HG03159 (cell line): ENCODE results near the gene ZIM2.
"Not testable (repeated sequence)": the region's sequence is repeated elsewhere in the genome, so short reads cannot be mapped to it uniquely, and the experiment has no call there.

ENCODE experiments used
- ATAC-seq: cut with Tn5 transposase; IDR thresholded peaks from one replicate; pipeline ENCODE4 v1.9.1; 2021; ENCODE audit warnings: mild to moderate bottlenecking, moderate library complexity; ENCODE audit not compliant: unreplicated experiment

The ZIM2 gene

DNA sequence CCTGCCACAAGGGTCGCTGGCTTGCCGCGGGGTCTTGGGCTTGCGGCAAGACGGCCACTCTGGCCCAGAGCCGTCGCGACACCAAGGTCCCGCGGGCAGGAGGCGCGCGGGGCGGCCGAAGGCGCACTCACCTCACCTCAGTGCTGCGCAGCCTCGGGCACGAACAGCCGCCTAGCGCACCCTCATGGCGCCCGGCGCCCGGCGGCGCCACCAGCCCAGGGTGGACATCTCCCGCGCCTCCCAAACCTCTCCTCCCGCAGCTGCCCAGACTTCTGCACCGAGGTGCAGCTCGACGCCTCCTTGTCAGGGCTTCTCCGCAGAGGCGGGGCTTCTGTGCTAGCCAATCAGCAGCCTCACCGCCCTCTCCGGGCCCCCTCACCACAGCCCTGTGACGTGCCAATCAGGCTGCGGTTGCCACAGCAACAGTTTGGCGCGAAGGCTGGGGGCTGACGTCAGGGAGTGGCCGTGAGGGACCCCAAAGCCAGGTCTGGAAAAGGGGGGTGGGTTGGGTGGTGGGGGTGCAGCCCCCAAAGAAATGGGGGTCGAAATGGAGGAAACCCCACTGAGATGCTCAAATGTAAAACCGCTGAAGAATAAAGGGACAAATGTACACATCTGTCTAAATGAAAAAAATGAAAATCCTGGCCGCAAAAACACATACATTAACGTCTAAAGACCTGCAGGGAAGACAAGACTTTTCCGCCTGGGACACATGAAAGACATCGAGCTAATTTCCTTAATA, at the start of gene ZIM2, which contains the start of gene PEG3:
TSS of gene ZIM2 (minus strand) at position 276 of the 742 bp plus-strand sequence. CDS start 16,449 bp downstream, outside the sequence.
TSS of gene PEG3 (minus strand) at position 276 of the 742 bp plus-strand sequence. CDS start 16,071 bp downstream, outside the sequence.
- no peak for ATAC-seq

DNA sequence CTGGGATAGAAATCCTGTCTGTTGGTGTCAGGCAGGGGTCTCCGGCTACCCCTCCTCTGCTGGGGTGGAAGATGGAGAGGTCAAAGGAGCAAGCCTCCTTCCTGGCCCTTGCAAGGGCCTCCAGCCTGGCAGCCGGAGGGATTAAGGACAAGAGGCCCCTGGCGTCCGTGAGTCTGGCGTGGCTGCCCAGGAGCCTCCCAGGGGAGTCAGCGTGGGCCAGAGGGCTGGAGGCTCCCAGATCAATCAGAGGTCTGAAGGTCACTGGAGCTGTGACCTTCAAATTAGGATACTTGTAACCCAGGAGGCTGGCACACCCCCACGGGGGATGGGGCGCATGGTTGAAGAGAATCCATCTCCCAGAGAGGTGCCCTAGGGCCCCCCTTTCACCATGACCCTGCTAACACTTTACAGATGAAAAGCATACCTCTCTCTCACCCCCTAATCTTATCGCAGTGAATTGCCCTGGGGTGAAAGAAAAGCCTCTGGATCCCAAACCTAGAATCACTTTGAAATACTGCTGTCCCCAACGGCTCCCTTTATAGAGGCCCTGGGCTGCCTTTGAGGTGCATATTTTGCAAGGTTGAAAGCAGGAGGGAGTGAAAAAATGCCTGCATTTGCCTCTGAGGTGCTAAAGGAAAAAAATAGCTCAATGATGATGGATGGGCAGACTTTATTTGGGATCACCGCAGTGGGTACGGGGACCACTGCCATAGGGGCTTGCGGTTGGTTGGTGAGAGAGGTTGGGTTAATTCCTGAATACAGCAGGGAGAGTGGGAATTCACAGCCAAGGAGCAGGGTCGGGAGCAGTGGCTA, 44.9 kb upstream of the ZIM2 start:
- no peak for ATAC-seq

DNA sequence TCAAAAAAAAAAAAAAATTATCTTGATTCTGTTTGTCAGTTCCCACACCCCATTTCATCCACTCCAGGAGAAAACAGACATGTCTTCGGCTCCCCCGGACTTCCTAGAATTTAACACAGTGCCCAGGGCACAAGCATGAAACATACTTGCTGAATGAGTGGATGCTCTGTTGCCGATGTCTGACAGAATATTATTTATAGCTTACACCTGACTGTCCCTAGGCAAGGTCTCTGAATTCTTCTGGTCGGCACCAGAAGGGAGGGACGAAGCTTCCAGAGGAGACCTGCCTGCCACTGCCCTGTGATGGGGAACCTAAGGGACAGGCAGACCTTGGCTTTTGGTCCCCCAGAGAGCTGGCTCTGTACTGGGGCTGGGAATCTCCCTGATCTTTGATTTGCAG, 43.9 kb upstream of the ZIM2 start:
- no peak for ATAC-seq

DNA sequence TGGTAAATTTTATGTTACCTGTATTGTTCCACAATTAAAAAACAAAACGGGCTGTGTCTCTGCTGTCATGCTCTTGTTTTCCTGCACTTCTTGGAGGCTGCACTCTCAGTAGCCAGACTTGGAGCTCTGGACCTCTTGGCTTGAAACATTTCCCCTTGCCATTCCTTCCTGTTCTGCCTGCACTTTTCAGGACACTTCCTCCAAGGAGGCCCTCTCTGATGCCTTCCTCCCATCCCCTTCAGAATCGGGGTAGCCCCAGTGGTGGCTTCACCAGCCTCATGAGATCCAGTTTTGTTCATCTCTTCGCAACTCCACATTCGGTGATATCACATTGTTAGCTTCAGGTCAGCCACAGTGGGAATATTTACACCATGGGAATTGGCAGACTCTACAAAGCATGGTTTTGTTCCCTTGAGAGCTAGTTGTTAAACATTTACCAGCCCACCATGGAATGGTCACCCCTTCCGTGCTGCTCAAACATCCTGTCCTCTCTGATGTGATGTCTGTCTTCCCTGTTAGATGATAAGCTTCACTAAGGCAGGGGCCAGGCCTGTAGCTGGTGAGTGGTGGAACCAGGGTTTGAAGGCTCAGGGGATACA, 40.2 kb upstream of the ZIM2 start:
- no peak for ATAC-seq

DNA sequence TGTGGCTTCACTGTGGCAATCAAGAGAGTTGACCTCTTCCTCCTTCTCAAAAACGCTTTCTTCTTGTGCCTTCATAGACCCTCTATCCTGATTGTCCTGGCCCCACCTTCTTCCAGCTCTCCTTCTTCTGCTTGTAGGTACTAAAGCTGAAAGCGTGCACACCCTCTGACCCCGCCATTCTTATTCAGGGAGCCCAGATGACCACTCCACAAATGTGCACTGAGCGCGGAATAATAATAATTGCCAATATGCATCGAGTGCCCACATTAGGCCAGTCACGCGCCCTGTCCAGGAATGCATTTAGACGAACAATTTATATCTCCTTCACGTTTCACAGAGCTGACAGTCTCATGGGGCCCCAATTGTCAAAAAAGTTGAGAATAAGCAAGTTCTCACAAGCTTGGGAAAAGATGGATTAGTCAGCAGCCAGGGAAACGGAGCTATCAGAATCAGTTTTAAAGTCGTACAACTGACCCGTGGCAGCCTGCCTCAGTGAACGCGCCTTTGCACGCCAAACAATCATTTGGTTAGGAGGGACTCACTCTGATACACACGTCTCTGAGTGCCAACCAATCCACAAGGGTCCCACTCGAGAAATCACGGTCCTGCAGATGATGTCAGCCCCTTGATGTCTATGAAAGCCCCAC, 36.7 kb upstream of the ZIM2 start:
- no peak for ATAC-seq

DNA sequence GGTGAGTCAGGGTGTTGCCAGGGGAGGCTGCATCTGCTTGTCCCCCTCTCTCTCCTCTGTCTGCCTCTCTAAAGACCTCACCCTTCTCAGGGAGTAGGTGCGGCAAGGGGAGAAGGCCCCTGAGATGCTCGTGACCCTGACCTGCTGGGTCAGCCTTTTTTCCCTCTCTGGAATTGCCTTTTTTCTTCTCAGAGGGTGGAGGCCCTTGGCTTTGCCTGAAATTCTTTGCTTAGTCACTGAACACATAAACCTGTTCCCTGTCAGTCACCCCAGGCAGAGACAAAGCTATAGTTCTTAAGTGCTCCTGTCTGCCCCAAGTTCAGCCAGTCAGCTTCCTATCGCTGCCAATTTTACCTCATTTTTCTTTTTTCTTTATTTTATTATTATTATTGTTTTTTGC, 35.2 kb upstream of the ZIM2 start:
- ATAC-seq: no peak

DNA sequence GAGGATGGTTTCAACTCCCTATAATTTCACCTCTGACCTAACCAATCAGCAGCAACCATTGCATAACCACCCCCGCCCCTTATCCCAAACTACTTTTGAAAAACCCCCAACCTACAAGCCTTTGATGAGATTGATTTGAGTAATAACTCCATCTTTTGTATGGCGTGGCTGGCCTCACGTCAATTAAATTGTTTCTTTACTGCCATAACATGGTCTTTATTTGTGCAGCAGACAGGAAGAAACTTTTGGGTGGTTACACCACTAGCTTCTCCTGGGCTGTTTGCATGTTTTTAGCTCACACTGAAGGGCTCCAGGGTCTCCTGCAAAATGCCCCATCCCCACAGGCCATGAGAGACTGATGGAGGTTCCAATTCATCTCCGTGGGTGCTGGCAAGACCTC, 34.0 kb upstream of the ZIM2 start:
- ATAC-seq: no peak

DNA sequence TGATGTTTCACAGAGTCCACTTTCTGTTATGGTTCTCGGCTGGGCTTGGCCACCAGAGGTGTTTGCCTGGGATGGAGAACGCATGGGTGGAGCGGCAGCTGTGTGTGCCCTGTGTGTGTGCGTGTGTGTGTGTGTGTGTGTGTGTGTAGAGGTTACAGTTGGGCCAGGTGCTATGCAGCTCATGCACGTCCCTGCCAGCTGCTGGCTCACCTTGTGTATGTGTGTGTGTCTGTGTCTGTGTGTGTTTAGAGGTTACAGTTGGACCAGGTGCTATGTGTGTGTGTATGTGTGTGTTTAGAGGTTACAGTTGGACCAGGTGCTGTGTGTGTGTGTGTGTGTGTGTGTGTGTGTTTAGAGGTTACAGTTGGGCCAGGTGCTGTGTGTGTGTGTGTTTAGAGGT, 33.0 kb upstream of the ZIM2 start:
- ATAC-seq: no peak

DNA sequence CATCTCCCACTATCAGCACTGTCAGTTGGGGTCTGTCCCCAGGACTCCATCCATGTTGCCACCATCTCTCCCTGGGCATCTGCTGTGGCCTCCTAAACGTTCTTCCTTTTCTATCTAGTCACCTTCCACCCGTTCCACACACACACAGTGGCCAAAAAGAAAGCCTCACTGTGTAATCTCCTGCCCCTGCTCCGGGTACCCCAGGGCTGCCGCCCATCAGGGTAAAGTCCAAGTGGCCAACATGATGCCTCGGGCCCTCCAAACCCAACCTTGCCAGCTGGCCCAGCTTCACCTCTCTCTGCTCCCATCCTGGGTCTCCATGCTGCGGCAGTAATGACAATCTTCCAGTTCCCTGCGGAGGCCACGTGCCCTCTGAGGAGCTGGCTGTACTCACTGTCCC, 29.4 kb upstream of the ZIM2 start:
- ATAC-seq: no peak

DNA sequence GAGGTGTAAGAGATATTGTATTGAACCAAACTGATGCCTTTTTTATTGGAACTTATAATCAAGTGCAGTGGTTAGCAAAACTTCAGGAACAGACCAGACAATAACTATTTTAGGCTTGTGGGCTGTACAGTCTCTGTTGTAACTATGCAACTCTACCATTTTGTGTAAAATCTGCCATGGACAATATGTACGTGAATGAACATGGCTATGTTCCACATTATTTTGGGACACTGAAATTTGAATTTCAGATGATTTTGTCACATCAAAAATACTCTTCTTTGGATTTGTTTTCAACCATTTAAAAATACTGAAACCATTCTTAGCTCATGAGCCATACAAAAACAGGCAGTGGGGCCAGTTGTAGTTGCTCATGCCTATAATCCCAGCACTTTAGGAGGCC, 27.9 kb upstream of the ZIM2 start:
- ATAC-seq: no peak

DNA sequence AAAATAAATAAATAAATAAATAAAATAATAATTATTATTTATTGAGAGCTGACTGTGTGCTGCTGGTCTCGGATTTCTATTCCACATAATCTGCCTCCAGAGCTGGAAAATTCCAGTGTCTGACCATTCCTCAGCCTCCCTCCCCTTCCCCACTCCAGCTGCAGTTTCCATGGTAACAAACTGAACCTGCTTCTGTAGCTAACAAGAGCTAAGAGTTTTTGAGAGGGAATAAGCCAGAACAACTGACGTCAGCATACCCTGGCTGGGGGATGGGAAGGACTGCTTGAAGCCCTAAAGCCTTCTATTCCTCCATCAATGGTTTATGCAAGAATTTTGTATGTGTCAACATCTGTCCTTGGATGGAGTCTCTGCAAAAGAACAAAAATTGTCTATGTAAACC, 26.0 kb upstream of the ZIM2 start:
- no peak for ATAC-seq

DNA sequence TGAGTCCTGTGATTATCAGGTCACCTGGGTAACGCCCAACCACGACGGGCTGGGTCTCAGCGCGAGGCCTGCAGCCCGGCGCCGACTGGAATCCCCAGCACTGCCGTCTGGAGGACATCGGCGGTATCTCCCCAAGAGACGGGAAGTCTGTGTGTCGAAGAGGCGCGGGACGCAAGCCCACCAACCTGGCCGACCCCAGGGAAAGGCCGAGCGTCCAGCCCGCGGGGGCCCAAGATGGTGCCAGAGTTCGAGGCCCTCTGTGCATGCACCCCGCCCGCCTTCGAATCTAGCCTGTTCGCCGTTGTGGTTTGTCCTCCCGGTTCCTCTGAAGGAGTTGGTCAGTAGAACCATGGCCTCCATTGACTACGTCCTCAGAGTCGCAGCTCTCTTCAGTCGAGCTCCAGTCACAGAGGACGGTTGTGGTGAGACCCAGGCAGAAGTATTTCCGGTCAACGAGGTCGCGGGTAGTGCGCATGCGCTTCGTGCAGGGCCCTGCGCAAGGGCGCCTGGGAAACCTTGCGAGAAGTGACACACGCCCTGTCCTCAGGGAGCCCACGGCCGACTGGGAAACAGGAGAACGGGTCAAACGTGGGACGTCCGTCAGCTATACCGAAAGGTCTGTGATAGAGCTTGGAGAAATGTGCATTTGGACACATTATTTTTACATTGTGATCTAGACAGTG, 24.1 kb upstream of the ZIM2 start:
- ATAC-seq: no peak

DNA sequence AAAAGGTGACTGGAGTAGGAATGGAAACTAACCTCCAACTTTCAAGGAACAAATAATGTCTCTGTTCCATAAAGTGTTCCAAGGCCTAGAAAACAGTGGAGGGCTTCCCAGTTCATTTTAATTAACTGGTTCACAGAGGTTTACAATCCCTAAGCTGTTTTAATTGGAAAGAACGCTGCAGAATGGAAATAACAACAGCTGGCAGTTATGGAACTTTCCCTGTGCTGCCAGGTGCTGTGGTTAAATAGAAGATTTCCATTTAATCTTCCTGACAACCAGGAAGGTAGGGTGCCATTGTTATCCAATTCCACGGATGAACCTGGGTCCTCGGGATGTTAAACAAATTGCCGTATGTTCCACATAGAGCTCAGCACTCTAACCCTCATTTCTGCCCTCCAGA, 22.2 kb upstream of the ZIM2 start:
- no peak for ATAC-seq

DNA sequence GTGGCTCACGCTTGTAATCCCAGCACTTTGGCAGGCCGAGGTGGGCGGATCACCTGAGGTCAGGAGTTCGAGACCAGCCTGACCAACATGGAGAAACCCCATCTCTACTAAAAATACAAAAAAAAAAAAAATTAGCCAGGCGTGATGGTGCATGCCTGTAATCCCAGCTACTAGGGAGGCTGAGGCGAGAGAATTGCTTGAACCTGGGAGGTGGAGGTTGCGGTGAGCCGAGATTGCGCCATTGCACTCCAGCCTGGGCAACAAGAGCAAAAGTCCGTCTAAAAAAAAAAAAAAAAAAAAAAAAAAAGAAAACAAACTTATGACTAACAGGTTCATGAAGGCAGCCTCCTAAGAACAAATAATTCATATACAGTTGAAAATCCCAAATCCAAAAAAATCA, 19.9 kb upstream of the ZIM2 start:
- not testable (repeated sequence) for ATAC-seq

DNA sequence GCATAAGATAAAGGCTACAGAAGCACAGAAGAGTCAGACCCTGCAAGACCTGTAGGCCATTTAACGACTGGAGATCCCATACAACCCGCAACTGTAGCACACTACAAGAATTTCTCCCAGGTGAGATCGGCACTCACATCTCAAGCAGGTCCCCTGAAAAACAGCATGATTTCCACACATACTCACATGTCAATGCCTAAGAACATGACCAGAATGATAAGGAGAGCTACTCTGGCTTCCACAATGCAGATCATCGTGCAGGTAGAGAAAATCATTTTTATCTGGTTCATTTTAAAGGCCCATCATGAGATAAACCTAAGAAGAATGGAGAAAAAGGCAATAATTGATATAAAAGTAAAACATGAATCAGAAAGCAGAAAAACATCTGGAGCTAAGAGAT, 17.5 kb upstream of the ZIM2 start:
- no peak for ATAC-seq

DNA sequence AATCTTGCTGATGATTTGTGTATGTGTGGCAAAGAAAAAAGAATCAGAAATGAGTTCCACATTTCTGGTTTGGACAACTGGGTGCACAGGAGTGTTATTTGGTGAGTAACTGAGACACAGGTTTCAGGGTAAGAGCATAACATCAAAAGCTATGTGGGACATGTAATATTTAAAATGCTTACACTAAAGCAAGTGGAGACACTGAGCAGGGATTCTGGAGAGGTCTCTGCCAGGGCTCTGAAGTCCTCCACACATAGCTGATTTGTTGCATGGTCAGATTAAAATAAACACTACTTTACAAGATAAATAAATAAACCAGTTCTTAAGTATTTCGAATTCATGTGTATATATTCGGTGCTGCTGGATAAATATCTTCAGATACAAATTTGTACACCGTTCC, 16.3 kb upstream of the ZIM2 start:
- no peak for ATAC-seq

DNA sequence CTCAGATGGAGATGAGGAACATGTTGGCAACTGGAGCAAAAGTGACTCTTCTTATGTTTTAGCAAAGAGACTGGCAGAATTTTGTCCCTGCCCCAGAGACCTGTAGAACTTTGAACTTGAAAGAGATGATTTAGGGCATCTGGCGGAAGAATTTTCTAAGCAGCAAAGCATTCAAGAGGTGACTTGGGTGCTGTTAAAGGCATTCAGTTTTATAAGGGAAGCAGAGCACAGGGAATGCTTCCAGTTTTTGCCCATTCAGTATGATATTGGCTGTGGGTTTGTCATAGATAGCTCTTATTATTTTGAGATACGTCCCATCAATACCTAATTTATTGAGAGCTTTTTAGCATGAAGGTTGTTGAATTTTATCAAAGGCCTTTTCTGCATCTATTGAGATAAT, 11.8 kb upstream of the ZIM2 start:
- ATAC-seq: not testable (repeated sequence)

DNA sequence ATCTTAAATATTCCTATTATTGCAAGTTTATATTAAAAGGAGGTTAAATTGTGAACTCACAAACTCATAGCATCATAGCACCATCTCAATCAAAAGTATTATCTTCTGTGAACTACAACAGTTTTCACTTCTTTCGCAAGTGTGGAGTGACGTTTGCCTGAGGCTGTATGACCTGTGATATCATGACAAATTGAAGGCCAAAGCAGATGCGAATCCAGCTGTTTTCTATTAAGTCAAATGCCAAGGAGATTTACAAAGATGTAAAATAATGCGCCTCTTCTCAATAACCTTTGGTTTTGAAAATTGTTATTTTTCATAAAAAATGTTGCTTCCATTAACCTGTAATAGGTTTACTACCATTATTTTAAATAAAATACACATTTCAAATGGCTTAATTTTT, 7.6 kb upstream of the ZIM2 start:
- ATAC-seq: no peak

DNA sequence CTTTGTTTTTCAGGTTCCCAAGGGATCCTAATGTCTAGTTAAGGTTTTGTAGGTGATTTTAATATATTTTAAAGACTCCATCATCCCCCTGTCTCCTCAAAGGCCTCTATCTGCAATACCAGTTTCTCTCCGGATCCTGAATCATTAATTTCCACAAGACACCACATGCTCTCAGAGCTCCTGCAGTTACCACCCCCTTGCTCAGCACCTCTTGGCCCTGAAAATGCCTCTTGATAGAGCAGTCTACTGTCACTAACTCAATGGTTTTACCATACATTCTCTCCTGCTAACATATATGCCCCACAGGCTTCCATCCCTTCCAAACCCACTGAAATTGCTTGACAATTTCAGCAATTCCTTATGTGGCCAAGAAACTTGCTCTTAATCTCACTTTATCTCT, 1.9 kb upstream of the ZIM2 start:
- ATAC-seq: no peak

DNA sequence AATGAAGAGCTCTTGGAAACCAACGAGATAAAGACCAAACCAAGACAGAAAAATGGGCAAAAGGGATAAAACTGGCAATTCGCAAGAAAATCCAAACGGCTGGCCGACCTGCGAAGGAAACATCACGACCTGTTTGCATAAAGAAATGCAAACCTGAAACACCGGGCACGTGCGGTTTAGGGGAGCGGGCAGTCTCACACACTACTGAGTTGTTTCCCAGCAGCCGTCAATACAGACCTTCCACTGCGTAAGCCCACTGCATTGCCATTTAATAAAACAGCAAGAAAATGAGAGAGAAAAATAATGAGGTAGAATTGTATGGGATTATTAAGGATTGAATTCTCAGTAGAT, 642 bp upstream of the ZIM2 start:
- ATAC-seq: no peak
